WTC11 (cell line): ENCODE data around the gene EEF2K.

Experiments
- ATF1 ChIP-seq: sonication (generic); formaldehyde crosslinking; IDR thresholded peaks from 2 replicates; pipeline ENCODE4 v1.8.1; 2023; ENCODE audit warnings: mild to moderate bottlenecking, moderate library complexity, missing genetic modification reagents
- CREB1 ChIP-seq: sonication (generic); formaldehyde crosslinking; IDR thresholded peaks from 2 replicates; pipeline ENCODE4 v1.8.0; 2023; ENCODE audit warnings: mild to moderate bottlenecking, missing genetic modification reagents
- CTCF ChIP-seq: fragments of 200-600 bp; IDR thresholded peaks from 2 replicates; pipeline ENCODE4 v1.8.0; 2022; ENCODE audit warnings: antibody characterized with exemption
- E2F4 ChIP-seq: sonication (generic); formaldehyde crosslinking; IDR thresholded peaks from 2 replicates; pipeline ENCODE4 v1.8.1; 2022; ENCODE audit warnings: low read depth, mild to moderate bottlenecking, moderate library complexity, missing genetic modification reagents, borderline replicate concordance
- ESRRA ChIP-seq: sonication (generic); formaldehyde crosslinking; IDR thresholded peaks from 2 replicates; pipeline ENCODE4 v1.8.1; 2022; ENCODE audit warnings: mild to moderate bottlenecking, missing genetic modification reagents, borderline replicate concordance
- NFYB ChIP-seq: sonication (generic); formaldehyde crosslinking; conservative IDR thresholded peaks from 2 replicates; pipeline ENCODE4 v1.8.0; 2022; ENCODE audit warnings: low read depth, missing genetic modification reagents
- RORB ChIP-seq: fragments of 250-450 bp; sonication (Bioruptor Pico); IDR thresholded peaks from 2 replicates; pipeline ENCODE4 v1.9.0; 2021; ENCODE audit warnings: mild to moderate bottlenecking
- SMAD3 ChIP-seq: sonication (generic); formaldehyde crosslinking; IDR thresholded peaks from 2 replicates; pipeline ENCODE4 v1.8.0; 2022; ENCODE audit warnings: missing genetic modification reagents, mild to moderate bottlenecking, borderline replicate concordance
- SP1 ChIP-seq: sonication (generic); formaldehyde crosslinking; conservative IDR thresholded peaks from 2 replicates; pipeline ENCODE4 v1.8.1; 2022; ENCODE audit warnings: missing genetic modification reagents
- TEAD1 ChIP-seq: sonication (generic); formaldehyde crosslinking; IDR thresholded peaks from 2 replicates; pipeline ENCODE4 v1.8.0; 2022; ENCODE audit warnings: mild to moderate bottlenecking, missing genetic modification reagents
- ZNF232 ChIP-seq: sonication (generic); formaldehyde crosslinking; IDR thresholded peaks from 2 replicates; pipeline ENCODE4 v1.8.0; 2022; ENCODE audit warnings: mild to moderate bottlenecking, missing genetic modification reagents
- TF ChIP-seq, protein P1 (sequence below): sonication (generic); formaldehyde crosslinking; IDR thresholded peaks from 2 replicates; pipeline ENCODE4 v1.8.1; 2023; ENCODE audit warnings: mild to moderate bottlenecking, moderate library complexity, missing genetic modification reagents
- TF ChIP-seq, protein P2 (sequence below): sonication (generic); formaldehyde crosslinking; conservative IDR thresholded peaks from 2 replicates; pipeline ENCODE4 v1.8.1; 2022; ENCODE audit warnings: mild to moderate bottlenecking, missing genetic modification reagents
- TF ChIP-seq, protein P3 (sequence below): sonication (generic); formaldehyde crosslinking; IDR thresholded peaks from 2 replicates; pipeline ENCODE4 v1.8.1; 2022; ENCODE audit warnings: mild to moderate bottlenecking, missing genetic modification reagents, moderate library complexity, borderline replicate concordance

DNA sequence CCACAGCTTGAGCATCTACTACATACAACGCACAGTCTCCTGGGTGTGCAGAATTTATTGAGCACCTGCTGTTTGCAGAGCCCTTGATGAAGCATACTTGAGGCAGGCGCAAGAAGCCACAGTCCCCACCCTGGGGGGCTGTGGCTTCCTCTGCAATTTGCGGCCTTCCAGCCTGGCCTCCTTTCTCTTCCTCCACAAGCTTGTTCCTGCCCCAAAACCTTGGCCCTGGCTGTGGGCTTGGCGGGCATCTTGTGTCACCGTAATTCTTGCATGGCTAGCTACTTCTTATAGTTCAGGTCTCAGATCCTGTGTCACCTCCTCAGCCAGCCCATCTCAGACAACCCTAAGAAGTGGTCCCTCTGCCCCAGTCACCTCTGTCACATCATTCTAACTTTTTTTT is 47.2 kb downstream of the EEF2K start:
- no peak for TF ChIP-seq CTCF
- no peak for TF ChIP-seq CREB1 (CRISPR knock-in tag)
- TF ChIP-seq, protein P1, sequence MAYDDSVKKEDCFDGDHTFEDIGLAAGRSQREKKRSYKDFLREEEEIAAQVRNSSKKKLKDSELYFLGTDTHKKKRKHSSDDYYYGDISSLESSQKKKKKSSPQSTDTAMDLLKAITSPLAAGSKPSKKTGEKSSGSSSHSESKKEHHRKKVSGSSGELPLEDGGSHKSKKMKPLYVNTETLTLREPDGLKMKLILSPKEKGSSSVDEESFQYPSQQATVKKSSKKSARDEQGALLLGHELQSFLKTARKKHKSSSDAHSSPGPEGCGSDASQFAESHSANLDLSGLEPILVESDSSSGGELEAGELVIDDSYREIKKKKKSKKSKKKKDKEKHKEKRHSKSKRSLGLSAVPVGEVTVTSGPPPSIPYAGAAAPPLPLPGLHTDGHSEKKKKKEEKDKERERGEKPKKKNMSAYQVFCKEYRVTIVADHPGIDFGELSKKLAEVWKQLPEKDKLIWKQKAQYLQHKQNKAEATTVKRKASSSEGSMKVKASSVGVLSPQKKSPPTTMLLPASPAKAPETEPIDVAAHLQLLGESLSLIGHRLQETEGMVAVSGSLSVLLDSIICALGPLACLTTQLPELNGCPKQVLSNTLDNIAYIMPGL (CRISPR knock-in tag) = no peak
- no peak for TF ChIP-seq NFYB (CRISPR knock-in tag)
- no peak for TF ChIP-seq ATF1 (CRISPR knock-in tag)
- TF ChIP-seq TEAD1 (CRISPR knock-in tag) = no peak
- TF ChIP-seq ZNF232 (CRISPR knock-in tag) = no peak
- TF ChIP-seq, protein P2, sequence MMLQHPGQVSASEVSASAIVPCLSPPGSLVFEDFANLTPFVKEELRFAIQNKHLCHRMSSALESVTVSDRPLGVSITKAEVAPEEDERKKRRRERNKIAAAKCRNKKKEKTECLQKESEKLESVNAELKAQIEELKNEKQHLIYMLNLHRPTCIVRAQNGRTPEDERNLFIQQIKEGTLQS (CRISPR knock-in tag) = no peak
- no peak for TF ChIP-seq SMAD3
- TF ChIP-seq, protein P3, sequence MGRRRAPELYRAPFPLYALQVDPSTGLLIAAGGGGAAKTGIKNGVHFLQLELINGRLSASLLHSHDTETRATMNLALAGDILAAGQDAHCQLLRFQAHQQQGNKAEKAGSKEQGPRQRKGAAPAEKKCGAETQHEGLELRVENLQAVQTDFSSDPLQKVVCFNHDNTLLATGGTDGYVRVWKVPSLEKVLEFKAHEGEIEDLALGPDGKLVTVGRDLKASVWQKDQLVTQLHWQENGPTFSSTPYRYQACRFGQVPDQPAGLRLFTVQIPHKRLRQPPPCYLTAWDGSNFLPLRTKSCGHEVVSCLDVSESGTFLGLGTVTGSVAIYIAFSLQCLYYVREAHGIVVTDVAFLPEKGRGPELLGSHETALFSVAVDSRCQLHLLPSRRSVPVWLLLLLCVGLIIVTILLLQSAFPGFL = no peak
- no peak for TF ChIP-seq SP1
- TF ChIP-seq E2F4 (CRISPR knock-in tag) = no peak
- TF ChIP-seq ESRRA (CRISPR knock-in tag) = no peak
- no peak for TF ChIP-seq RORB (CRISPR knock-in tag)
